Panc1 (cell line): ENCODE results near the gene ZFHX3. TPM values are rescaled to one million over a fixed set of nuclear protein-coding genes. Genes with fewer than 3 reads are reported as not detected.

ENCODE experiments used
- ATAC-seq: fragments of 200-7000 bp; cut with Tn5 transposase; 2 replicates; pipeline ENCODE4 v1.9.1; 2020; ENCODE audit warnings: mild to moderate bottlenecking, moderate library complexity
- BruUV-seq: library from RNA; stranded (reverse); fragments of 400-500 nt; replicated peaks from 2 replicates; lab custom pipeline; 2021; lab: Mats Ljungman, UMichigan
- CTCF ChIA-PET: fragments of 300-600 bp; sonication (Branson Sonifier 250); formaldehyde crosslinking; loops from one replicate; lab custom pipeline; 2022; ENCODE audit warnings: antibody characterized with exemption; lab: Charles Lee
- POLR2A ChIA-PET: fragments of 300-600 bp; sonication (Branson Sonifier 250); formaldehyde crosslinking; loops from one replicate; lab custom pipeline; 2022; ENCODE audit warnings: antibody characterized with exemption; lab: Charles Lee
- DNase-seq: peaks from one replicate; pipeline ENCODE4 v3.0.0-alpha.2; 2010; ENCODE audit warnings: low read depth, low spot score
- H3K27ac ChIP-seq: 2 replicates; pipeline ENCODE4 v1.5.1; 2011; ENCODE audit warnings: mild to moderate bottlenecking, low read length, inconsistent platforms
- H3K27me3 ChIP-seq: fragments of 200-500 bp; sonication (Bioruptor generic); 2 replicates; pipeline ENCODE4 v1.6.0; 2014; ENCODE audit warnings: low read length, inconsistent platforms; ENCODE audit not compliant: control insufficient read depth, insufficient read depth
- H3K36me3 ChIP-seq: fragments of 200-500 bp; sonication (Bioruptor generic); 2 replicates; pipeline ENCODE4 v1.5.1; 2014; ENCODE audit warnings: inconsistent platforms, mild to moderate bottlenecking, low read length, moderate library complexity; ENCODE audit not compliant: control insufficient read depth, insufficient read depth
- H3K4me1 ChIP-seq: 2 replicates; pipeline ENCODE4 v1.5.1; 2011; ENCODE audit warnings: inconsistent platforms, mild to moderate bottlenecking, low read length, moderate library complexity; ENCODE audit not compliant: control insufficient read depth, insufficient read depth
- H3K4me3 ChIP-seq, 2 experiments: 2 replicates each; pipeline ENCODE4 v1.5.1; 2011 to 2012; ENCODE audit warnings: low read depth in 2 of 2, low read length in 2 of 2, mild to moderate bottlenecking in 2 of 2, inconsistent platforms in 1 of 2, moderate library complexity in 1 of 2
- H3K9me3 ChIP-seq: fragments of 200-500 bp; sonication (Bioruptor generic); 2 replicates; pipeline ENCODE4 v1.5.1; 2014; ENCODE audit warnings: low read depth, mild to moderate bottlenecking, inconsistent platforms, low read length, moderate library complexity; ENCODE audit not compliant: control insufficient read depth, insufficient read depth
- POLR2AphosphoS5 ChIP-seq: IDR thresholded peaks from 2 replicates; pipeline ENCODE4 v1.6.1; 2012; ENCODE audit warnings: mild to moderate bottlenecking, low read depth, low read length, moderate library complexity
- REST ChIP-seq, 2 experiments: IDR thresholded peaks; 2 replicates each; pipeline ENCODE4 v1.6.1; 2011 to 2012; ENCODE audit warnings: low read depth in 2 of 2, control low read depth in 1 of 2, low read length in 1 of 2, mild to moderate bottlenecking in 1 of 2, moderate library complexity in 1 of 2; ENCODE audit not compliant: insufficient read depth in 1 of 2
- SIN3A ChIP-seq: IDR thresholded peaks from 2 replicates; pipeline ENCODE4 v1.6.1; 2012; ENCODE audit warnings: low read depth, mild to moderate bottlenecking, low read length, moderate library complexity, borderline replicate concordance; ENCODE audit not compliant: insufficient read depth
- TCF7L2 ChIP-seq: IDR thresholded peaks from 2 replicates; pipeline ENCODE4 v1.6.1; 2011; ENCODE audit warnings: mild to moderate bottlenecking, low read depth, low read length, inconsistent platforms
- in situ Hi-C: cut with HindIII; loops from 2 replicates; pipeline ENCODE4 v1.10.0; 2016; ENCODE audit warnings: low sequenced_read_pairs, low pct_unique_long_range_greater_than_20kb
- intact Hi-C: fragments of 100-400 bp; cut with micrococcal nuclease; formaldehyde crosslinking; loops from one replicate; pipeline ENCODE4 v1.10.0; 2022; ENCODE audit not compliant: unreplicated experiment
- total RNA-seq: library from RNA; stranded (reverse); gene quantifications from one replicate; pipeline ENCODE4 v1.2.1, GENCODE V29; 2021; ENCODE audit not compliant: unreplicated experiment
- TF ChIP-seq, protein P1 (sequence below): fragments of 450-650 bp; IDR thresholded peaks from 2 replicates; pipeline ENCODE4 v1.5.1; 2017; ENCODE audit warnings: mild to moderate bottlenecking

ZFHX3 gene
- total RNA-seq, 1 experiment from 2014 or later: 7.1 TPM

- ChIA-PET POLR2A (no interaction called here), CTCF (no interaction called here)
- DNase-seq: no peak
- Histone ChIP-seq H3K9me3 (no peaks in the 10 kb centered on the region), H3K27ac (no peak overlapping the region), H3K4me3 (no peak overlapping the region), H3K4me1 (no peaks in the 10 kb centered on the region), H3K36me3 (no peaks in the 10 kb centered on the region), H3K27me3 (no peaks in the 10 kb centered on the region)
- TF ChIP-seq POLR2AphosphoS5: no peak
- TF ChIP-seq SIN3A: no peak
- TF ChIP-seq, protein P1, sequence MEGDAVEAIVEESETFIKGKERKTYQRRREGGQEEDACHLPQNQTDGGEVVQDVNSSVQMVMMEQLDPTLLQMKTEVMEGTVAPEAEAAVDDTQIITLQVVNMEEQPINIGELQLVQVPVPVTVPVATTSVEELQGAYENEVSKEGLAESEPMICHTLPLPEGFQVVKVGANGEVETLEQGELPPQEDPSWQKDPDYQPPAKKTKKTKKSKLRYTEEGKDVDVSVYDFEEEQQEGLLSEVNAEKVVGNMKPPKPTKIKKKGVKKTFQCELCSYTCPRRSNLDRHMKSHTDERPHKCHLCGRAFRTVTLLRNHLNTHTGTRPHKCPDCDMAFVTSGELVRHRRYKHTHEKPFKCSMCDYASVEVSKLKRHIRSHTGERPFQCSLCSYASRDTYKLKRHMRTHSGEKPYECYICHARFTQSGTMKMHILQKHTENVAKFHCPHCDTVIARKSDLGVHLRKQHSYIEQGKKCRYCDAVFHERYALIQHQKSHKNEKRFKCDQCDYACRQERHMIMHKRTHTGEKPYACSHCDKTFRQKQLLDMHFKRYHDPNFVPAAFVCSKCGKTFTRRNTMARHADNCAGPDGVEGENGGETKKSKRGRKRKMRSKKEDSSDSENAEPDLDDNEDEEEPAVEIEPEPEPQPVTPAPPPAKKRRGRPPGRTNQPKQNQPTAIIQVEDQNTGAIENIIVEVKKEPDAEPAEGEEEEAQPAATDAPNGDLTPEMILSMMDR: no peak
- TF ChIP-seq TCF7L2: no peak
- no peak for TF ChIP-seq REST (IDR thresholded peaks at IDR 0.05; ENCODE audit: insufficient read depth in 1 of 2, low read depth in 2 of 2, low read length in 1 of 2)
- ATAC-seq: no peak
- in situ Hi-C loops: no loop called here
- BruUV-seq: no TSS peak
- intact Hi-C loops: loop anchor here (10.0 kb wide), 1 partner anchor 206 kb away; the partner anchor contains the start of gene ZFHX3
Observed at GRCh38 chr16:72838586-72838910, 209.4 kb downstream of the ZFHX3 start.

DNA sequence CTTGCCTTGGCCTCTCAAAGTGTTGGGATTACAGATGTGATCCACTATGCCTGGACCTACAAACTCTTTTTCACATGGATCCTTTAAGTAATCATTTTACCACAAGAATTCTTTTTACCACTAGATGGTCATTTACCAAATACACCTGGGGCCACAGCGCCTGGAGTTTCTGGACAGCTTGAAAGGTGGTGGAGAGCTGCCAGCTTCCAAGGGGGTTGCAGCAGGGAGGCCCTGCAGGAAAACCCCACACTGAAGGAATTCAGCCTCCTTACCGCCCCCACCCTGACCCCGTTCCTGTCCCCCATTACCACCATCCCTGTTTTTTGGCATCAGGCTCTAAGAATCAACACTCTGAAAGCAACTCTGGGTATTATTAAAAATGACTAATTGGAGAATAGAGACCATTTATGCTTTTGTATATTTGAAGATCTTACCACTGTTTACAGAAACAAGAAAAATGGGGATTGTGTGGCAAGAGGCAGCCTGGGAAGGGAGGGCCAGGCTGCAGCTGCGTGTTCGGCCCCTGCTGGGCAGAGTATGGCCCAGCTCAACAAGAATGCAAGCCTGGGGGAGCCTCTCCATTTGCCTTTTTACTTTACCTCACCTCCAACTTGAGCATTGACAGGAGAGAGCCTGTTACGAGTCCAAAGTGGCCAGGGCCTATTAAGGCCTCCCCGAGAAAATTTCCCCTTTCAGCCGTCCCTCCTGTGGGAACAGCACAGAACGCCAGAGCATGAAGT lies 209.9 kb downstream of the ZFHX3 start:
- in situ Hi-C loops (no loop called here), intact Hi-C loops (loop anchor here (10.0 kb wide), 1 partner anchor 207 kb away; the partner anchor contains the start of gene ZFHX3)
- TF ChIP-seq, protein P1: no peak
- TF ChIP-seq REST (IDR thresholded peaks at IDR 0.05; ENCODE audit: insufficient read depth in 1 of 2, low read depth in 2 of 2, low read length in 1 of 2) (no peak), TCF7L2 (no peak), POLR2AphosphoS5 (no peak), SIN3A (no peak)
- Histone ChIP-seq H3K9me3 (no peaks in the 10 kb centered on the region), H3K36me3 (no peaks in the 10 kb centered on the region), H3K27ac (no peak overlapping the region), H3K4me1 (no peaks in the 10 kb centered on the region), H3K4me3 (no peak overlapping the region), H3K27me3 (no peaks in the 10 kb centered on the region)
- ChIA-PET POLR2A (no interaction called here), CTCF (no interaction called here)
- ATAC-seq (no peak), DNase-seq (no peak)
- no TSS peak for BruUV-seq
